Chondrocyte (in vitro differentiated cells): Measurements from ENCODE around the gene GALNT2. TPM values are rescaled to one million over a fixed set of nuclear protein-coding genes. Genes with fewer than 3 reads are reported as not detected.

Source experiments
- DNase-seq: peaks from one replicate; pipeline ENCODE4 v3.0.0; 2021; ENCODE audit warnings: mixed read lengths, low spot score
- H3K27ac Mint-ChIP-seq: one replicate; pipeline ENCODE4 v1.8.0; 2021; ENCODE audit warnings: mild to moderate bottlenecking, moderate library complexity, mixed read lengths; ENCODE audit not compliant: unreplicated experiment
- H3K27me3 Mint-ChIP-seq: 2 replicates; pipeline ENCODE4 v1.8.0; 2021; ENCODE audit warnings: low read depth, mixed read lengths
- H3K36me3 Mint-ChIP-seq: 2 replicates; pipeline ENCODE4 v1.8.0; 2021; ENCODE audit warnings: low read depth, mixed read lengths
- H3K4me1 Mint-ChIP-seq: 2 replicates; pipeline ENCODE4 v1.8.0; 2021; ENCODE audit warnings: low read depth, mild to moderate bottlenecking, mixed read lengths
- H3K4me3 Mint-ChIP-seq: one replicate; pipeline ENCODE4 v1.8.0; 2021; ENCODE audit warnings: mild to moderate bottlenecking, moderate library complexity, mixed read lengths; ENCODE audit not compliant: unreplicated experiment
- H3K9me3 Mint-ChIP-seq: 2 replicates; pipeline ENCODE4 v1.8.0; 2021; ENCODE audit warnings: low read depth, mixed read lengths
- total RNA-seq: library from RNA; stranded (reverse); gene quantifications from 3 replicates; pipeline ENCODE4 v1.2.1, GENCODE V29; 2021
- TF ChIP-seq, protein P1 (sequence below): fragments of 200-600 bp; sonication (generic); IDR thresholded peaks from 2 replicates; pipeline ENCODE4 v1.5.0; 2021; ENCODE audit warnings: antibody characterized with exemption, mild to moderate bottlenecking, moderate library complexity

Gene GALNT2
- total RNA-seq, 1 donor from 2014 or later = 223 TPM

DNA sequence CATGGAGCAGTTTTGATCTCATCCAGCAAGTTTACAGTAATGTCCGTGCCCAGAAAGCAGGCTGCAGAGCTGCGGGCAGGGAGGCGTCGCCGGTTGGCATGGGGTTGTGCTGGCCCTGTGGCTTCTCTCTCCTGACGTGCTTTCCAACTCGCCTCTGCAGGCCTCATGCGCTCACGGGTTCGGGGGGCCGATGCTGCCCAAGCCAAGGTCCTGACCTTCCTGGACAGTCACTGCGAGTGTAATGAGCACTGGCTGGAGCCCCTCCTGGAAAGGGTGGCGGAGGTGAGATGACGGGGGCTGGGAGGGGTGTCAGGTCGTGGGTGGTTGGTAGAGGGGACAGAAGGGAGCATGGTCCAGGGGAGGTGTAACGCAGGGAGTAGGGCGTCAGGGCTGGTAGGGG, 176.1 kb downstream of the GALNT2 start:
- H3K27ac Mint-ChIP-seq = no peak overlapping the region
- H3K4me1 Mint-ChIP-seq = peaks cover 19% of the 10 kb centered on the region
- no peak overlapping the region for H3K4me3 Mint-ChIP-seq
- peaks cover 41% of the 10 kb centered on the region for H3K36me3 Mint-ChIP-seq
- H3K27me3 Mint-ChIP-seq = no peaks in the 10 kb centered on the region
- TF ChIP-seq, protein P1, sequence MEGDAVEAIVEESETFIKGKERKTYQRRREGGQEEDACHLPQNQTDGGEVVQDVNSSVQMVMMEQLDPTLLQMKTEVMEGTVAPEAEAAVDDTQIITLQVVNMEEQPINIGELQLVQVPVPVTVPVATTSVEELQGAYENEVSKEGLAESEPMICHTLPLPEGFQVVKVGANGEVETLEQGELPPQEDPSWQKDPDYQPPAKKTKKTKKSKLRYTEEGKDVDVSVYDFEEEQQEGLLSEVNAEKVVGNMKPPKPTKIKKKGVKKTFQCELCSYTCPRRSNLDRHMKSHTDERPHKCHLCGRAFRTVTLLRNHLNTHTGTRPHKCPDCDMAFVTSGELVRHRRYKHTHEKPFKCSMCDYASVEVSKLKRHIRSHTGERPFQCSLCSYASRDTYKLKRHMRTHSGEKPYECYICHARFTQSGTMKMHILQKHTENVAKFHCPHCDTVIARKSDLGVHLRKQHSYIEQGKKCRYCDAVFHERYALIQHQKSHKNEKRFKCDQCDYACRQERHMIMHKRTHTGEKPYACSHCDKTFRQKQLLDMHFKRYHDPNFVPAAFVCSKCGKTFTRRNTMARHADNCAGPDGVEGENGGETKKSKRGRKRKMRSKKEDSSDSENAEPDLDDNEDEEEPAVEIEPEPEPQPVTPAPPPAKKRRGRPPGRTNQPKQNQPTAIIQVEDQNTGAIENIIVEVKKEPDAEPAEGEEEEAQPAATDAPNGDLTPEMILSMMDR = no peak
- no peak for DNase-seq
- peaks cover 9% of the 10 kb centered on the region for H3K9me3 Mint-ChIP-seq

DNA sequence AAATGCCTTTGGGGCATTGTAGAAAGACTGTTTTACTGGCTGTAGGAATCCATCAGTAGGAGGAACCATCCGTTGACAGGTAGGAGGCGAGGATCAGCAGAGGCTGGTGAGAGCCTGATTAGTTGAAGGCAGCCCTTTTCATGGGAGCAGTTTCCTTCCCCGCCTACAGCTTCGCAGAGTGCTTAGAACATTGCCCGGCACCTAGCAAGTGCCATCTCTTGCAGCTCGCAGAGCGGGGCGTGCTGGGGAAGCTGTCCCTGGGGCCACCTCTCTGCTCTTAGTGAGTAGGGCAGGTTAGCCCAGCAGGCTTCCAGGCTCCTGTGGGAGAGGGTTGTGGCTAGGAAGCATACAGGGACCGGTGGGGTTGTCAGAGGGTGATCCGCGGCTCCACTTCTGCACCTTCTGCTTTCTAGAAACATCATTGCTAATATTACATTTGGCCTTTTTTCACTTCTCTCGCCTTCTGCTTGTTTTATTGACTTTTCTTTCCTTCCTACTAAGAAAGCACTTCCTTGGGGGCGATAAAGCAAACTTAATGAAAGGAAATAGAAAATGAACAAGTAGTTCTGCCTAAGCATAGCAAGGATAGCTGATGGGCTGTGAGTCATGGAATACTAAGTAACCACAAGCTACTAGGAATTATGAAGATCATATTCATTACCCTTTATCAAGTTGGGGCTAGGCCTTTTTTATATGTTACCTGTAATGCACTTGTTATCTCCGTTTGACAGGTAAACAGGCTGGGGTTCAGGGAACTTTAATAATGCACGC, 176.7 kb downstream of the GALNT2 start:
- Mint-ChIP-seq H3K27ac (no peak overlapping the region), H3K27me3 (no peaks in the 10 kb centered on the region), H3K4me3 (no peak overlapping the region), H3K4me1 (peaks cover 25% of the 10 kb centered on the region), H3K9me3 (peaks cover 9% of the 10 kb centered on the region), H3K36me3 (peaks cover 42% of the 10 kb centered on the region)
- TF ChIP-seq, protein P1 = no peak
- no peak for DNase-seq

DNA sequence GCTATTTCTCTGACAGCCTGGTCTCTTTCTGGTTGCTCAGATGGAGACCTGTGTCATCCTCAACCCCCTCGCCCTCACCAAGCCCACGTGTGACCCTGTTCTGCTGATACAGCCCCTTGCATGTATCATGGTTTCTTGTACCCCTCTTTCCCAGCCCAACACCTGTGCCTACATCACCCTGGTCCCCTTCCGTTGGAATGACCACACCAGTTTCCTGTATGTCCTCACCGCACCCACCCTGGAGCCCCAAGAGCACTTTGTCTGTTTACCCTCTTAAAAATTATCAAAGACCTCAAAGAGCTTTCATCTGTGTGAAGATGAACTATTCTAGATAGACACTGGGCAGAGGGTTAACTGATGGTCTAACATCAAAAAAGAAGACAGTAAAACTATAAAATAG, 179.5 kb downstream of the GALNT2 start:
- Mint-ChIP-seq H3K4me1 (peaks cover 45% of the 10 kb centered on the region), H3K36me3 (peaks cover 42% of the 10 kb centered on the region), H3K27ac (no peak overlapping the region), H3K9me3 (no peaks in the 10 kb centered on the region), H3K4me3 (no peak overlapping the region), H3K27me3 (no peaks in the 10 kb centered on the region)
- TF ChIP-seq, protein P1 = no peak
- DNase-seq = no peak

DNA sequence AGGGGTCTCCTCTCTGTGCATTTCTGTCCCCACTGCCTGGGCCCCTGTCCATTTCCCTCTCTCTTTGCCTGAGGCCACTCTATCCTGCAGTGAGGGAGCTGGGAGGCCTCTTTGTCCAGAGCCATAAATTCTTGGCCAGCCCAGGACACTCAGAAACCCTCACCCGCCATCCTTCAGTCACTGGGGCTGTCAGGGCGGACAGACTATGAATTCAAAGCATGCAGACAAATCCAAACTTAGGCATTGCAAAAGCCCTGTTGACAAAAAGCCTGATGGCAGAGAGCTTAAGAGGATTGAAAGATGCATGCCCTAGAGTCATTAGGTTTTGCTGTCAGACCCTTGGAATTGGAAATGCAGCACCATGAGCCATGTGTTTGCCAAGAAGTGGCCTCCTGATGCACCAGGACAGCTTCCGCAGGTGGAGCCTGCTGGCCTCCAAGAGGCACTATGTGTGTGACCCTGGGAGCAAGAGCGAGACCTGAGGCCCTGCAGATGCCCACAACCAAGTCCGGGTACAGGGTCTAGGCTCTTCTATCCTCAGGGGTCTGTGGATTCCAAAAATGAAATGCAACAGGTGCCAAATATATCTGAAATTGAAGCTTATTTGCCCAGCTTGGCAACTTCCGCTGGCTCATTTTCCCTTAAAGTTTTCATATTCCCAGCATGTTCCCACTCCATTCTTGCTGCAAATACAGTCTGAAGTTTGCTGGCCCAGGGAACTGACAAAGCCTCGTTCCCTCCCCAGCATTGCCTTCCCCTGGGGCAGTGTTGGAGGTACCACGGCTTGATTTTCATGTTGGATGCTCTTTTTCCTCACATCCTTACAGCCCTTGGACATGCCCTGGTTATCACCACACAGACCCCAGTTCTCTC, 181.2 kb downstream of the GALNT2 start:
- Mint-ChIP-seq H3K36me3 (peaks cover 39% of the 10 kb centered on the region), H3K9me3 (no peaks in the 10 kb centered on the region), H3K27me3 (no peaks in the 10 kb centered on the region), H3K27ac (peak overlapping the region; percentile 68), H3K4me3 (no peak overlapping the region), H3K4me1 (peaks cover 42% of the 10 kb centered on the region)
- TF ChIP-seq, protein P1 = no peak
- DNase-seq = no peak

DNA sequence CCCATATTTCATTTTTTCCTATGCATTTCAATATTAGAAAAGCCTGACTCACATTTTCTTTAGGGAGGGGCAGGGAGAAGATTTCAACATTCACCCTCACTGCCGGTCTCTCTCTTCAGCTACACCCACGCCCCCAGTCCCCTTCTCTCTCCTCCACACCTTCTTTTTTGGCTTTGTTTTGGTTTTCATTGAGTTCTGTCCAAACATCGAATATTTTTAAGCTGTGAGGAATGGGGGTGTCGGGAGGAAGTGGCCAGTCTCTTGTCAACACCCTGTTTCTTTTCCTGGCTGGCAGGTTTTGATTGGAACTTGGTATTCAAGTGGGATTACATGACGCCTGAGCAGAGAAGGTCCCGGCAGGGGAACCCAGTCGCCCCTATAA, 181.8 kb downstream of the GALNT2 start:
- H3K27ac Mint-ChIP-seq = peak overlapping the region; percentile 68
- DNase-seq = no peak

More for the DNA sequence above, 181.8 kb downstream of the GALNT2 start:
- Mint-ChIP-seq H3K36me3 (peaks cover 40% of the 10 kb centered on the region), H3K4me1 (peaks cover 40% of the 10 kb centered on the region), H3K9me3 (no peaks in the 10 kb centered on the region), H3K4me3 (no peak overlapping the region), H3K27me3 (no peaks in the 10 kb centered on the region)
- TF ChIP-seq, protein P1 = no peak
